ENCODE measurements around the gene NELL2.
"Not testable (repeated sequence)": the region's sequence is repeated elsewhere in the genome, so short reads cannot be mapped to it uniquely, and the experiment has no call there.

NELL2 gene

GRCh38 chr12:44837114-44837755 is 38.9 kb downstream of the NELL2 start:
- DNase-seq (ENCODE audit: low read depth), result no peak
- no peak overlapping the region for H3K4me3 ChIP-seq (ENCODE audit: low read depth, low read length)
- no peak for TF ChIP-seq CTCF (IDR thresholded peaks at IDR 0.05; ENCODE audit: insufficient read depth, low read depth, low read length, missing control alignments)

GRCh38 chr12:44835641-44836379 is 40.3 kb downstream of the NELL2 start:
- TF ChIP-seq CTCF (IDR thresholded peaks at IDR 0.05; ENCODE audit: insufficient read depth, low read depth, low read length, missing control alignments), result no peak
- no peak overlapping the region for H3K4me3 ChIP-seq (ENCODE audit: low read depth, low read length)
- no peak for DNase-seq (ENCODE audit: low read depth)

GRCh38 chr12:44834996-44835395 is 41.1 kb downstream of the NELL2 start:
- not testable (repeated sequence) for H3K4me3 ChIP-seq (ENCODE audit: low read depth, low read length); DNase-seq (ENCODE audit: low read depth)

- no peak overlapping the region for H3K4me3 ChIP-seq (ENCODE audit: low read depth, low read length)
- no peak for TF ChIP-seq CTCF (IDR thresholded peaks at IDR 0.05; ENCODE audit: insufficient read depth, low read depth, low read length, missing control alignments)
- DNase-seq (ENCODE audit: low read depth), result no peak
Observed at GRCh38 chr12:44833561-44833960, 42.6 kb downstream of the NELL2 start.

GRCh38 chr12:44830566-44831055 is 45.5 kb downstream of the NELL2 start:
- no peak for TF ChIP-seq CTCF (IDR thresholded peaks at IDR 0.05; ENCODE audit: insufficient read depth, low read depth, low read length, missing control alignments)
- no peak for DNase-seq (ENCODE audit: low read depth)
- H3K4me3 ChIP-seq (ENCODE audit: low read depth, low read length), result no peak overlapping the region

- DNase-seq (ENCODE audit: low read depth), result no peak
- no peak overlapping the region for H3K4me3 ChIP-seq (ENCODE audit: low read depth, low read length)
- TF ChIP-seq CTCF (IDR thresholded peaks at IDR 0.05; ENCODE audit: insufficient read depth, low read depth, low read length, missing control alignments), result no peak
Observed at GRCh38 chr12:44829045-44829444, 47.1 kb downstream of the NELL2 start.

GRCh38 chr12:44827832-44828438 is 48.2 kb downstream of the NELL2 start:
- no peak for TF ChIP-seq CTCF (IDR thresholded peaks at IDR 0.05; ENCODE audit: insufficient read depth, low read depth, low read length, missing control alignments)
- H3K4me3 ChIP-seq (ENCODE audit: low read depth, low read length), result no peak overlapping the region
- no peak for DNase-seq (ENCODE audit: low read depth)

- H3K4me3 ChIP-seq (ENCODE audit: low read depth, low read length); DNase-seq (ENCODE audit: low read depth): not testable (repeated sequence)
Observed at GRCh38 chr12:44821702-44822101, 54.4 kb downstream of the NELL2 start.
